ENCODE measurements around the gene BCL2L14.

Gene BCL2L14

GRCh38 chr12:12070674-12071656 lies at the start of gene BCL2L14:
Gene BCL2L14 (plus strand): TSS chr12:12070939. CDS start chr12:12079306, 8,367 bp downstream.
- no peak for DNase-seq (ENCODE audit: extremely low read depth in 1 of 2, low read depth in 1 of 2)

GRCh38 chr12:12022306-12022936 lies 48.3 kb upstream of the BCL2L14 start:
- DNase-seq (ENCODE audit: extremely low read depth in 1 of 2, low read depth in 1 of 2): no peak

- DNase-seq (ENCODE audit: extremely low read depth in 1 of 2, low read depth in 1 of 2): no peak
These were observed 47.3 kb upstream of the BCL2L14 start for GRCh38 chr12:12023456-12023855.

- DNase-seq (ENCODE audit: extremely low read depth in 1 of 2, low read depth in 1 of 2): no peak
These were observed 45.6 kb upstream of the BCL2L14 start for GRCh38 chr12:12024911-12025682.

- no peak for DNase-seq (ENCODE audit: extremely low read depth in 1 of 2, low read depth in 1 of 2)
These were observed 44.8 kb upstream of the BCL2L14 start for GRCh38 chr12:12025799-12026386.

GRCh38 chr12:12028668-12029402 lies 41.9 kb upstream of the BCL2L14 start:
- DNase-seq (ENCODE audit: extremely low read depth in 1 of 2, low read depth in 1 of 2): no peak

- no peak for DNase-seq (ENCODE audit: extremely low read depth in 1 of 2, low read depth in 1 of 2)
These were observed 41.1 kb upstream of the BCL2L14 start for GRCh38 chr12:12029653-12030052.

GRCh38 chr12:12032260-12032791 lies 38.4 kb upstream of the BCL2L14 start:
- no peak for DNase-seq (ENCODE audit: extremely low read depth in 1 of 2, low read depth in 1 of 2)

GRCh38 chr12:12032851-12033797 lies 37.6 kb upstream of the BCL2L14 start:
- no peak for DNase-seq (ENCODE audit: extremely low read depth in 1 of 2, low read depth in 1 of 2)

- DNase-seq (ENCODE audit: extremely low read depth in 1 of 2, low read depth in 1 of 2): no peak
These were observed 36.9 kb upstream of the BCL2L14 start for GRCh38 chr12:12033824-12034223.

- DNase-seq (ENCODE audit: extremely low read depth in 1 of 2, low read depth in 1 of 2): no peak
These were observed 36.4 kb upstream of the BCL2L14 start for GRCh38 chr12:12034344-12034743.

- DNase-seq (ENCODE audit: extremely low read depth in 1 of 2, low read depth in 1 of 2): no peak
These were observed 35.5 kb upstream of the BCL2L14 start for GRCh38 chr12:12035229-12035628.

- no peak for DNase-seq (ENCODE audit: extremely low read depth in 1 of 2, low read depth in 1 of 2)
These were observed 33.8 kb upstream of the BCL2L14 start for GRCh38 chr12:12036901-12037300.

GRCh38 chr12:12039897-12040296 lies 30.8 kb upstream of the BCL2L14 start:
- no peak for DNase-seq (ENCODE audit: extremely low read depth in 1 of 2, low read depth in 1 of 2)

GRCh38 chr12:12046401-12046800 lies 24.3 kb upstream of the BCL2L14 start:
- no peak for DNase-seq (ENCODE audit: extremely low read depth in 1 of 2, low read depth in 1 of 2)

GRCh38 chr12:12047682-12048081 lies 23.1 kb upstream of the BCL2L14 start:
- DNase-seq (ENCODE audit: extremely low read depth in 1 of 2, low read depth in 1 of 2): no peak

GRCh38 chr12:12048266-12048665 lies 22.5 kb upstream of the BCL2L14 start:
- DNase-seq (ENCODE audit: extremely low read depth in 1 of 2, low read depth in 1 of 2): no peak

GRCh38 chr12:12048714-12049113 lies 22.0 kb upstream of the BCL2L14 start:
- DNase-seq (ENCODE audit: extremely low read depth in 1 of 2, low read depth in 1 of 2): no peak

GRCh38 chr12:12051668-12052067 lies 19.1 kb upstream of the BCL2L14 start:
- DNase-seq (ENCODE audit: extremely low read depth in 1 of 2, low read depth in 1 of 2): no peak
